ENCODE data around the gene TMEM119.
"Not testable (repeated sequence)": the region's sequence is repeated elsewhere in the genome, so short reads cannot be mapped to it uniquely, and the experiment has no call there.

TMEM119 gene

DNA sequence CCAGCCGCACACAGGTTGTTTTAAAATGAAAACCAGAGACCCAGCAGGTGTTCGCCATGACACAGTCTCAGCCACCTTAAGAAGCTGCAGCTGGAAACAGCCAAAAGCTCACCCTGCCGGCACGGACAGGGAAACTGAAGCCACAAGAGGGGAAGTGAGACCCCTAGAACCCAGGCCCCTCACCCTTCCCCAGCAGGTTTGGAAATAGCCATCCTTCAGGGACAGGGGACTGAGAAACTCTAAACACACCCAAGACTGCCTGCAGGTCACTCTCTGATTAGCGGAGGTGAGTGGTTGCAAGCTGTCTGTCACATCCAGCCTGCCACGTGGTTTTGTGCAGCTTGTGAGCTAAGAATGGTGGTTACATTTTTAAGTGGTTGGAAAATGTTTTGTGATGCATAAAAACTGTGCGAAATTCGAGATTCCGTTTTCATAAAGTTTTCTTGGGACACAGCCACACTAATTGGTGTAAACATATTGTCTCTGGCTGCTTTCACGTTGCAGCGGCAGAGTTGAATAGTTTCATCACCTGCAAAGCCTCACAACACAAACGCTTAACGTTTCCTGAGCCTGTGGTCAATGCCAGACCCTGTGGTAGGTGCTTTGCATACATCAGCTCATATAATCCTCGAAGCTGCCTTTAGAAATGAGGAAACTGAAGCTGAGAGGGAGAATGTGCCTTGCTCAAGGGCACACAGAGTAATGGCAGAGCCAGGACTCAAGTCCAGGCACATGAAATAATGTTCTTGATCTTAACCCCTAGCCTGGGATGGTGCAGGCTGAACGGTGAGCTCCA lies 37.5 kb upstream of the TMEM119 start:
- no peak for DNase-seq (ENCODE audit: extremely low read depth in 1 of 2, low read depth in 1 of 2)

DNA sequence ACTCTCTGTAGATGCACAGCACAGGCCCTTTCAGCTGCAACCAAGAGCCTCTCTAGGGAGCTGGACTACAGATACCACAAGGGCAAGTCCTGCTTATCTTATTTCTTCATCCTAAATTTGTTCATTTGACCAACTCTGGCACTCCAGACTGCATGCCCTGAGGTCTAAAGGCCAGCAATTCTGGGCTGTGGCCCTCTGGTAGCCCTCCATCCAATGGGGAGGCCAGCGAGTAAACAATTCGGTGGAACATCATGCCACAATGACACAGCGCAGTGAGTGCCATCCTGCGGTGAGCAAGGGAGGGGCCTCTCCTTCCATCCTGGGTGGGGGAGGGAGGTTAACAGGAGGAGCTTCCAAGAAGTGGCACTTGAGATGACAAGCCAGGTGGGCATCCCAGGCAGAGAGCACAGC lies 36.5 kb upstream of the TMEM119 start:
- DNase-seq (ENCODE audit: extremely low read depth in 1 of 2, low read depth in 1 of 2): no peak

DNA sequence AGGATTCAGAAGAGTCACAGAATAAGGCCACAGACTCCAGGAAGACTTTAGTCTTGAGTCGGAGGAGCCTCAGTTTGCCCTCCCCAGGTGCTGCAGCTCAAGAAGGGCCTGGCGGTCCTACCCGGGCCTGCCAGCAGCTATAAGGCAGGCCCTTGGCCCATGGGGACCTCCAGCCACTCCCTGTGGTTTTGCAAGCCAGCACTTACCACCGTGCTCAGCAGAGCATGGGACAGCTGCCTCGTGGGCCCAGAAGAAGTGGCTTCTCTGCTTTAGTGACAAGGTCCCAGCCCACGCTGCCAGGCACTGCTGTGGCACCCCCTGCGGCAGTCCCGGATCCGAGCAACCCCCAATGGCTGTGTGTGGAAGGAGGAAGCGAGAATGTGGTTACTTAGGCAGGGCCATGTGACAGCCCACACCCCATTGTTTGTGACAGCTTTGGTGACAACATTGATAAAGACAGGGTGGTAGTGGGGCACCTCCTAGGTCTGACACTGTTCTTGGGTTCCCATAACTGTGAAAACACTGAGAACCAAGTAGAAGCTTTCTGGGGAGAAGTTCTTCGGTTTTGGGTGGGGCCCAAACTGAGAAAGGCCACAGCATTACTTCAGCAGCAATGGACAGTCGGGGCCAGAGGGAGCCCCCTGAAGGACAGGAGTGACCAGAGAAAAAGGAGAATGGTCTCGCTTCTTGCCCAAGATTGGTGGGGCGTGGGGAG lies 35.8 kb upstream of the TMEM119 start, which contains the start of gene SELPLG:
Gene SELPLG (minus strand): TSS at position 361 of the 715 bp plus-strand sequence. CDS start 9,587 bp downstream, outside the sequence.
- DNase-seq (ENCODE audit: extremely low read depth in 1 of 2, low read depth in 1 of 2): peak; percentile 68 to 91

DNA sequence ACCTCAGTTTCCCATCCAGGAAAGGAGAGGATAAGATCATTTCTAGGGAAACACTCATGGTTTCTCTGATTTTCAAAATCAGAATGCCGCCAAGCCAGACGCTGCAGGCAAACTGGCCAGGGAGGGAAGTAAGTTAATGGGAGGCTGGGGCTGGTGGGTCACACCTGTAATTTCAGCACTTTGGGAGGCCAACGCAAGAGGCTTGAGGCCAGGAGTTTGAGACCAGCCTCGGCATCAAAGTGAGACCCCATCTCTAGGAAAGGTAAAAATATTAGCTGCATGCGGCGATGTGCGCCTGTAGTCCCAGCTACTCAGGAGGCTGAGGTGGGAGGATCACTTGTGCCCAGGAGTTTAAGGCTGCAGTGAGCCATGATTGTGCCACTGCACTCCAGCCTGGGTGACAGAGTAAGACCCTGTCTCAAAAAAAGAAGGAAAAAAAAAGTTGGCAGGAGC lies 35.2 kb upstream of the TMEM119 start:
- no peak for DNase-seq (ENCODE audit: extremely low read depth in 1 of 2, low read depth in 1 of 2)

DNA sequence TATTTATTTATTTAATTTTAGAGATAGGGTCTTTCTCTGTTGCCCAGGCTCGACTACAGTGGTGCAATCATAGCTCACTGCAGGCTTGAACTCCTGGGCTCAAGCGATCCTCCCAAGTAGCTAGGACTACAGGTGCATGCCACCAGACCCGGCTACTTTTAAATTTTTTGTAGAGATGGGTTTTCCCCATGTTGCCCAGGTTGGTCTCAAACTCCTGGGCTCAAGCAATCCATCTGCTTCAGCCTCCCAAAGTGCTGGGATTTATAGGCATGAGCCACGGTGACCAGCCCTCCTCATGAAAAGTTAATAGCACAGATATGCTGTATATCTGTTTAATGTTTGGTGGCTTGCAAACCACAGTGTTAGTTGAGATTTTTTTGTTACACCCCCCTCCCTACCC lies 33.4 kb upstream of the TMEM119 start:
- not testable (repeated sequence) for DNase-seq (ENCODE audit: extremely low read depth in 1 of 2, low read depth in 1 of 2)

DNA sequence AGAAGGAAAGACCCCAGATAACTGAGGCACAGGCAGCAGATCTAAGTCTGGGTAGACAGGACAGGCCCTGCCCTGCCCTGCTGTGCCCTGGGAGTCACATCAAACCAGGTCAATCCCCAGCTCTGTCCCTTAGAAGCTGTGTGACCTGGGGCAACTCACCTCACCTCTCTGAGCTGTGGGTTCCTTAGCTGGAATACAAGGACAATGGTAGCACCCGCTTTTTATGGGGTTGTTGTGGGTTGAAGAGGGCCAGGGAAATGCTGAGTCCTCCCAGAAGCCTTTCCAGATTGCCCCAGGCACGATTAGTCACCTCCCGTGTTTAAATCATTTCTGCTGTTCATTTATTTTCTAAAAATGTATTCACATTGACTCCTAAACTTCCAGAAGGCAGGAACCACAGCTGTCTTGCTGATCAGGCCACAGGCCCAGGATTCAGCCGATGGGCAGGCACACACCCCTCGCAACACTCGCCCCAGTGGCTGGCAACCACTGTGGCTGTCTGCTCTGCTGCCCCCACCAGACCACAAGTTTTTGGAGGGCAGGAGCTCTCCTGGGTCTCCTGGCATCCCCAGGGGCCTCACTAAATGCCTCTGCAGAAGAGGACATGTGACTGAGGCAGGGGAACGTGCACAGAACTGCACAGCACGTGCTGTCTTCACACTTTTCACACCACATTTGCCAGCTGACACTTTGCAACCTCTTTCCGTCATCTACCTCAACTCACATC lies 32.8 kb upstream of the TMEM119 start:
- DNase-seq (ENCODE audit: extremely low read depth in 1 of 2, low read depth in 1 of 2): no peak

DNA sequence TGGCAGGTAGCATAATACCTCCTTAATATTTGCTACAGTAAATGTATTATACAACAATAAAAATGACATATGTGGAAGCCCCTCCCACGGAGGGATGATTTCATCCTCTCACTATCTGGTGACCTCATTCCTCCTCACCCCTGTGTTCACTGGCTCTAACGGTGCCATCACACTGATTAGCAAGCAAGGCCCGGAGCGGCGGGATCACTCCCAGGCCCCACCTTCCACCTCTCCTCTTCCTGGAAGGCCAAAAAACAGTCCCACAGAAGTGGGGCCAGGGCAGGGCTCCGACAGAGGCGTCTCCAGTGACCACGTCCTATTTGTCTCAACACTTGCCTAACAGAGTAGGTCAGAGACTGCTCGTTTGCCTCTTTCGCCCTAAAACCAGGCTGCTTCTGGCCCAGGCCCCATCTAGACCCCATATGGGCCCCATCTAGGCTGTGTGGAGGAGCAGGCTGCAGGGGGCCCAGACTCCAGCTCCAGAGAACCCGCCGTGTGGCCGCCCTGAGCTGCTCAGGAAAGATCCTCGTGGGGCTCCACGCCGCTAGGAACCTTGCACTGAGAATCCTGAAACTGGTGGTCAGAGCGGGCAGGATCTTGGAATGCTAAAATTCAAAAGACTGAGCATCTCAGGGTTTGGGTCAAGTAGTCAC lies 32.1 kb upstream of the TMEM119 start:
- DNase-seq (ENCODE audit: extremely low read depth in 1 of 2, low read depth in 1 of 2): no peak

DNA sequence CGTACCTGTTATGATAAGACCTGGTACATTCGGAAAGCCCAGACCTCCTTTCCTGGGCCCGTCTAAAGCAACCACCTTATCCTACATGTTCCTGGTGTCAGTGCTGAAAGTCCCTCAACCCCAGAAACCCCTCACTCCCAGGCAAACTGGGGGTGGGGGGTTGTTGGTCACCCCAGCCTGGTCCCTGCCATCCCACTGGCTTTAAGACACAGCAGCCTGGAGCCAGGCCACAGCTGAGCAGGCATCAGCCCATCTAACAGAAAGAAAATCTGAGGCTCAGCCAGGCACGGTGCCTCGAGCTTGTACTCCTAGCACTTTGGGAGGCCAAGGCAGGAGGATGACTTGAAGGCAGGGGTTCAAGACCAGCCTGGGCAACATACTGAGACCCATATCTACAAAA lies 31.3 kb upstream of the TMEM119 start:
- DNase-seq (ENCODE audit: extremely low read depth in 1 of 2, low read depth in 1 of 2): no peak

DNA sequence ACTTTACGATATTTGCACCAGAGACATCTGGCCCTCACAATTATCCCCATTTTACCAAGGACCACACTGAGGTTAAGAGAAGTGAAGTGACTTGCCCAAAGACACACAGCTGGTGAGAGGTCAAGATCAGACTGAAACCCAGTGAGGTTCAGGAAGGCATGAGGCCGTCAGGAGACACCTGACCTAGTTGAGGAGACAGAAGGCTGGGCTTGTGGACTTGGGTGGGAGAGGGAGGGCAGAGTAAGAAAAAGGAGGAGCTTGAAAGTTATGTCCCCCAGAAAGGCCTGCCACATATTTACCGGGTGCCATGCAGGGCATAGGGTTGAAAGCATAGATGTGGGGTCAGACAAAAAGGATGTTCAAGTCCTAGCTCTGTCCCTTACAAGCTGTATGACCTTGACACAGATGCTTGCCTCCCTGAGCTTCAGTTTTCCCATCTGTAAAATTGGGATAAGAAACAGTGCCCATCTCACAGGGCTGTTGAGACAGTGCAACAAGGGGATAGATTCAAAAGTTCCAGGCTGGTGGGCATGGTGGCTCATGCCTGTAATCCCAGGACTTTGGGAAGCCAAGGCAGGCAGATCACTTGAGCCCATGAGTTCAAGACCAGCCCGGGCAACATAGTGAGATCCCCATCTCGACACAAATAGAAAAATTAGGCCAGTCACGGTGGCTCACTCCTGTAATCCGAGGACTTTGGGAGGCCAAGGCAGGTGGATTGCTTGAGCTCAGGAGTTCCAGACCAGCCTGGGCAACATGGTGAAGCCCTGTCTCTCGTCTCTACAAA lies 29.4 kb upstream of the TMEM119 start:
- no peak for DNase-seq (ENCODE audit: extremely low read depth in 1 of 2, low read depth in 1 of 2)

DNA sequence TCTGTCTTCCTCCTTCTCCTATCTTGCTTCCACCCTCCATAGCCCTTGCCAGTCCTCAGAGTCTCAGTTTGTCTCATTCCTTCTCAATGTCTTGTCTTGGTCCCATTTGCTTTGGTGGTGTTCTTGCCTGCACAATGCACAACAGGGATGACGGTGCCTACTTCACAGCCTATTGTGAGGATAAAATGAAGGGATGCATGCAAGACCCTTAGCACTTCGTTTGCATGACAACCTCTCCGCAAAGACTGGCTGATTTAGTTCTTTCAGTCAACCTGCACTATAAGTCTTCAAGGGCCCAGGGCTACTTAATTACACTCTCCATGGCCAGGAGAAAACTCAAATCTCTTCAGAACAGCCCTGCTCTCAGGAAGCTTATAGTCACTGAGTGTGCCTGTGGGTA lies 27.3 kb upstream of the TMEM119 start:
- no peak for DNase-seq (ENCODE audit: extremely low read depth in 1 of 2, low read depth in 1 of 2)

DNA sequence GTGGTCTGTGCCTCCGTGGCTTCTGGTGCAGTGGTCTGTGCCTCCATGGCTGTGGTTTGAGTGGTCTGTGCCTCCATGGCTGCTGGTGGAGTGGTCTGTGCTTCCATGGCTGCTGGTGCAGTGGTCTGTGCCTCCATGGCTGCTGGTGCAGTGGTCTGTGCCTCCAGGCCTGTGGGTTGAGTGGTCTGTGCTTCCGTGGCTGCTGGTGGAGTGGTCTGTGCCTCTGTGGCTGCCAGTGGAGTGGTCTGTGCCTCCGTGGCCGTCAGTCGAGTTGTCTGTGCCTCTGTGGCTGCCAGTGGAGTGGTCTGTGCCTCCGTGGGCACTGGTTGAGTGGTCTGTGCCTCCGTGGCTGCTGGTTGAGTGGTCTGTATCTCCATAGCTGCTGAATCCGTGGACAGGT lies 25.7 kb upstream of the TMEM119 start:
- no peak for DNase-seq (ENCODE audit: extremely low read depth in 1 of 2, low read depth in 1 of 2)

DNA sequence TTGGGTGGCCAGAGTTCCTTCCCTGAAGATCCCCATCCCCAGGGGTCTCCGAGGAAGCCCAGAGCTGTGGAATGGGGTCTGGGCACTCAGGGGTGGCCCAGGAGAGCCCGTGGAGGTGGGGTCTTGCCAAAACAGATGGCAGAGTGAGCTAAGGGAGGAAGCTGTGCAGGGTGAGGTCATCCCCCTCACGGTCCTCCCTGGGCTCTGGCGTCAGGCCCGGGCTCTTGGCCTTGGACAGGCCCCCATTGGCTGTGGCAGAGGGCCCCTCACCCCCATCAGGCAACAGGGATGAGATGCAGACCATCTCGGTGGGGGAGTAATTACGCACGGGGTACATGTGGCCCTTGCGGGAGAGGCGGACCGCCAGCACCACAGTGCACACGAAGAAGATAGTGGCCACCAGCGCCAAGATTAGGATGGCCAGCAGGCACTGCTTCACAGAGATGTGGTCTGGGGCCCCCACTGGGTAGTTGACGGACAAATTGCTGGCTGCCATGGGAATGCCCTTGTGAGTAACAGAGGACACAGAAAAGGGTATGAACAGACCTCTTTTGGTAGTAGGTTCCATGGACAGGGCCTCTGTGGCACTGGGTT lies 25.1 kb upstream of the TMEM119 start:
- no peak for DNase-seq (ENCODE audit: extremely low read depth in 1 of 2, low read depth in 1 of 2)

DNA sequence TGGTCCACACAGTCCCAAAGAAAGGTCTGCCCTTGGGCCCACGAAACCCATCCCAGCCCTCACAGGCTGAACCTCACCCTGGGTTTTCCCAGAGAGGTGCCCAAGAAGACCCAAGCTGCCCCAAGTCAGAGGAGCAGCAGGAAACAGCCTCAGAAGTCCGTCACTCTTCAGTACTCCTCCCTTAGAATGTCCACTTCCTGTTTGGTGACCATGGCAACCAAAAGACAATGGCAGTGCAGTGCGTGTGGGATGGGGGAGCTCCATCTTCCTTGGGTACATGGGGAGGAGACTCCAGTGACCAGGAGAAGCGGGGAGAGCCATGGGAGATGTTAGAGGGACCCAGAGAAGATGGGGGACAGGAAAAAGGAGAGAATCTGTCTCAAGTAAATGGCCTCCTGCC lies 24.5 kb upstream of the TMEM119 start:
- no peak for DNase-seq (ENCODE audit: extremely low read depth in 1 of 2, low read depth in 1 of 2)

DNA sequence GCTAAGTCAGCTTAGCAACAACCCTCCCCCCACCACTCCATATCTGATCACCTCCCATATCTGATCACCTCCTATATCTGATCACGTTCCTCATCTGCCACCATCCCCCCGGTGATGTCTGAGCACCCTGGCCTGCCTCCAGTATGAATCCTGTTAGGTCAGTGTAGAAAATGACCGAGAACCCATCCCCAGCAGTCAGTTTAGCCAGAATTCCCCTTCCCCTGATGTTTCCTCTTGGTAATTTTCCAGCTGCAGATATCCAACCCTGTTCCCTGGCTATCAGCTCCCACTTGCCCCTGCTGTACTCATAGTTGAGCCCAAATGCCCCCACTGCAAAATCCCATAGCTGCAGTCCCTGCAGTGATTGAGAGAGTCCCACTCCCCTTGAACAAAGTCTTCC lies 23.3 kb upstream of the TMEM119 start:
- DNase-seq (ENCODE audit: extremely low read depth in 1 of 2, low read depth in 1 of 2): no peak

DNA sequence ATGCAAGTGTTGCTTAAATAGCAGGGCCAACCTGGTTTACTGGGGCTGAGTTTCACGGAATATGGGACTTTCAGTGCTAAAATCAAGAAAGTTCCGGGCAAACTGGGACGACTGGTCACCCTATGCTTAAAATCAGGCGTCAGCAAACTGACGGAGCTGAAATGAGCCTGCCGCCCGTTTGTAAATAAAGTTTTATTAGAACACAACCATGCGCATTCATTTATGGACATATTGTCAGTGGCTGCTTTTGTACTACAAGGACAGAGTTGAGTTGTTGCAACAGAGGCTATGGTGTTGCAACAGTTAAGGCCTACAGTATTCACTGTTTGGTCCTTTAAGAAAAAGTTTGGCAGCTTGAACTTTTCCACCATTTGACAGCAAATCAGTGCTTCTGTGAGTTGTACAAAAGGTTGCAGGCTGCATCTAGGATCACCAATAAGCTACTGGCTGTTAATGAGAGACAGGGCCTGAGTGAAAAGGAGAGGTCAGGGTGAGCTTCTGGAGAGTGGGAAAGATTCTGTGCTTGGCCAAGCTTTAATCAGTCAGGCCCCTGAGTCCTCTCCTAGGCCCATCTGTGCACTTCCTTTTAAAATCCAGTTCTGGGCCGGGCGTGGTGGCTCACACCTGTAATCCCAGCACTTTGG lies 22.5 kb upstream of the TMEM119 start:
- DNase-seq (ENCODE audit: extremely low read depth in 1 of 2, low read depth in 1 of 2): no peak

DNA sequence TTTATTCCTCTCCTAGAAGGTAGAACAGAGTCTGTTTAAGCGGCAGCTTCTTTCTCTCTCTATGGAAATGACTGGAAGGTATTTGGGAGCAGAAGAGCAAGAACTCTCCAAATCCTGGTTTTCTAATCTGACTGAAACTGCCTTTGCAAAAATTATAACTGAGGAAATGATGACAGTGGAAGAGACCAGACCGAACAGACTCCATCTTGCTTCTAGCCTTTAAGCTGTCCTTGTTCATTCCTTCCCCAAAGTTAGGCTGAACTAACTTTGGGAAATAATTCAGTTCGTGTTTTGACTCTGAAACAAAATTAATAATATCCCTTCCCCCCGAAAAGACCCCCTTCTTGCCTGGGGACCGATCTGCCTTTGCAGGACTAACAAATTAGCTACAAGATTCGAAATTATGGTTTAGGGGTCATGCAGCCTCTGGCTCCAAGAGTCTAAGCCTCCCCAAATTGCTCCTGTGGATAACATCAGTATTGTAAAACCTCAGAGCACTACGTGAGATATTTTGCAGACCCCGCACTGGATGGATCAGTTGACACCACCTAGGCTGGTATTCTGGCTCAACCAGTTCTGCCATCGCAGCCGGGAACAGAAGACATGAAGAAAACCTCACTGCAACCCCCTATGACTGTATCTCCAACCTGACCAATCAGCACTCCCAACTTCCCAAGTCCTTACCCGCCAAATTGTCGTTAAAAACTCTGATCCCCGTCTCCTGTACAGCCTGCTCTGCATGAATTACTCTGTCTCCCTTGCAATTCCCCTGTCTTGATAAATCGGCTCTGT lies 21.7 kb upstream of the TMEM119 start:
- no peak for DNase-seq (ENCODE audit: extremely low read depth in 1 of 2, low read depth in 1 of 2)

DNA sequence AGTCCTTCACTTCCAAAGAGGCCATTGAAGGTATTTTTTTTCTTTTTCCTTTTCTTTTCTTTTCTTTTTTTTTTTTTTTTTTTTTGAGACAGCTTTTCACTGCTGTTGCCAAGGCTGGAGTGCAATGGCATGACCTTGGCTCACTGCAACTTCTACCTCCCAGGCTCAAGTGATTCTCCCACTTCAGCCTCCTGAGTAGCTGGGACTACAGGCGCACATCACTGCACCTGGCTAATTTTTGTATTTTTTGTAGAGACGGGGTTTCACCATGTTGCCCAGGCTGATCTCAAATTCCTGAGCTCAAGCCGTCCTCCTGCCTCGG lies 21.0 kb upstream of the TMEM119 start:
- not testable (repeated sequence) for DNase-seq (ENCODE audit: extremely low read depth in 1 of 2, low read depth in 1 of 2)

DNA sequence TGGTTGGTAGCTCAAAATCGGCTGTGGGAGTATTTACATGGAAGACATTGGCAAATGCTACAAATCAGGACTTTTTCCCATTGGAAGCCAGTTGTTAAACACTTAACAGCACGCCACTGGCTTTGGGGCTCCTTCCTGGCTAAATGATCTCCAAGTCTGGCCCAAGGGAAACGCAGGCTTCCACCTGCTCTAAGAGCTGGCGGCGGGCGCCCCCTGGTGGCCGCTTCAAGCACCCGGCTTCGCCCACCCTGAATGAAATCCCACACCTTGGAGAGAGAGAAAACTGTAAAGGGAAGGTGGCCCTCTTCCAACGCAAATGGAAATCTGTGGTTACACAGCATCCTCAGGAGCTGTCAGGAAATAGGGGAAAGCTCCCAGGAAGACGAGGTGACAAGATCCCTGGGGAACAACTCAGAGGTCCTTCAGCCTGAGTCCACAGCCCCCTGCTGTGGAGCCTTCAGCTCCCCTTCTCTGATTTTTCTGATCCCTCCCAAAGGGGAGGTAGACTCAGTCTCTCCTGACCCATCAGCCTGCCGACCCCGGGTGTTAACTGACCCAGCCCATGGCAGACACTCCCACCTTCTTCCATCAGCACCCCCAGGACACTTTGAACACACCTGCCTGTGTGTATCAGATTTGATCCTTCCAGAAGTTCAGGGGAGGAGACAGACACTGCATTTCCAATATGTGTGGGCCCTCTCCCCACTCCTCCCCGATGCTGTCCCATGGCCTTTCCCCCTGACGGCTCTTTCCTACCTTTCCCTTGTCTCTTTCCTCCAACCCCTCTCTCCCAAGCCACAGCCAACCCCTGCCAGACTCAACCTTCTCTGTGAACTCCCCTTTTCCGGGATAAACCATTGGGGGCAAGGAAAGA lies 20.4 kb upstream of the TMEM119 start:
- peak in 1 of 2 donors; percentile 41 for DNase-seq (ENCODE audit: extremely low read depth in 1 of 2, low read depth in 1 of 2)

All from stimulated activated CD8-positive, alpha-beta memory T cell treated with anti-CD3 and anti-CD28 coated beads, Interleukin-7, amount 100 ng/mL, for 48 hours (primary cell).